CD8-positive, alpha-beta memory T cell (primary cell): ENCODE results near the gene DGAT2. TPM values are rescaled to one million over a fixed set of nuclear protein-coding genes. Genes with fewer than 3 reads are reported as not detected.

Experiments used
- CTCF ChIA-PET: fragments of 350-600 bp; sonication (Branson Sonifier 250); formaldehyde crosslinking; loops from one replicate; lab custom pipeline; 2021; ENCODE audit warnings: antibody characterized with exemption; lab: Charles Lee
- POLR2A ChIA-PET: fragments of 350-600 bp; sonication (Branson Sonifier 250); formaldehyde crosslinking; loops from one replicate; lab custom pipeline; 2021; ENCODE audit warnings: antibody characterized with exemption; lab: Charles Lee
- DNase-seq, 5 donors: peaks; one replicate each; pipeline versions ENCODE4 v3.0.0 to v3.0.0-alpha.2; 2020 to 2022; ENCODE audit warnings: mixed read lengths in 1 of 5
- H3K27ac ChIP-seq: one replicate; pipeline ENCODE4 v1.7.0; 2013; ENCODE audit warnings: low read depth, mild to moderate bottlenecking, low read length, moderate library complexity
- H3K27me3 ChIP-seq: 2 replicates; pipeline ENCODE4 v1.7.0; 2013; ENCODE audit warnings: low read length, mild to moderate bottlenecking; ENCODE audit not compliant: insufficient read depth, poor library complexity, severe bottlenecking
- H3K36me3 ChIP-seq: 2 replicates; pipeline ENCODE4 v1.7.0; 2013; ENCODE audit warnings: mild to moderate bottlenecking, low read length, moderate library complexity; ENCODE audit not compliant: insufficient read depth
- H3K4me1 ChIP-seq: 2 replicates; pipeline ENCODE4 v1.7.0; 2013; ENCODE audit warnings: mild to moderate bottlenecking, low read length, moderate library complexity; ENCODE audit not compliant: insufficient read depth
- H3K4me3 ChIP-seq: 2 replicates; pipeline ENCODE4 v1.7.0; 2013; ENCODE audit warnings: mild to moderate bottlenecking, low read length
- H3K9me3 ChIP-seq: 2 replicates; pipeline ENCODE4 v1.7.0; 2013; ENCODE audit warnings: mild to moderate bottlenecking, low read length
- H3K27ac Mint-ChIP-seq, 8 donors: one replicate each; pipeline ENCODE4 v1.8.0; 2020 to 2021; ENCODE audit warnings: mixed read lengths in 8 of 8, mild to moderate bottlenecking in 6 of 8, inconsistent platforms in 3 of 8, moderate library complexity in 3 of 8
- H3K27me3 Mint-ChIP-seq, 2 donors: one replicate each; pipeline ENCODE4 v1.8.0; 2020 to 2021; ENCODE audit warnings: mixed read lengths in 2 of 2, mild to moderate bottlenecking in 1 of 2, moderate library complexity in 1 of 2
- H3K36me3 Mint-ChIP-seq, 3 donors: one replicate each; pipeline ENCODE4 v1.8.0; 2020 to 2021; ENCODE audit warnings: mixed read lengths in 3 of 3, inconsistent platforms in 1 of 3, mild to moderate bottlenecking in 1 of 3
- H3K4me1 Mint-ChIP-seq, 3 donors: one replicate each; pipeline ENCODE4 v1.8.0; 2020 to 2021; ENCODE audit warnings: mixed read lengths in 3 of 3, inconsistent platforms in 1 of 3, mild to moderate bottlenecking in 1 of 3
- H3K4me3 Mint-ChIP-seq, 7 donors: one replicate each; pipeline ENCODE4 v1.8.0; 2020 to 2021; ENCODE audit warnings: mixed read lengths in 7 of 7, mild to moderate bottlenecking in 6 of 7, moderate library complexity in 4 of 7, inconsistent platforms in 2 of 7
- H3K9me3 Mint-ChIP-seq, 5 donors: one replicate each; pipeline ENCODE4 v1.8.0; 2020 to 2022; ENCODE audit warnings: mixed read lengths in 5 of 5, mild to moderate bottlenecking in 3 of 5, moderate library complexity in 2 of 5, inconsistent platforms in 1 of 5
- polyA plus RNA-seq: library from polyadenylated mRNA; unstranded; fragments of 300-500 nt; fragmentation: Illumina TruSeq; gene quantifications from one replicate; pipeline ENCODE4 v1.2.3, GENCODE V29; 2021
- total RNA-seq, 2 experiments: library from RNA; stranded (reverse); gene quantifications; one replicate each; pipeline ENCODE4 v1.2.3, GENCODE V29; 2021

DGAT2 gene
- total and polyA plus RNA-seq, 3 experiments from 2014 or later, result 5.5 to 5.6 TPM; not detected in 1

- Mint-ChIP-seq H3K27ac (peak overlapping the region in 1 of 8 donors; percentile 69), H3K4me1 (peaks cover 20 to 63% (median 30%) of the 10 kb centered on the region in 3 donors), H3K9me3 (no peaks in the 10 kb centered on the region), H3K27me3 (no peaks in the 10 kb centered on the region), H3K36me3 (peaks cover 0 to 25% (median 6%) of the 10 kb centered on the region in 3 donors), H3K4me3 (no peak overlapping the region)
- no peak for DNase-seq
- no peak overlapping the region for H3K27ac ChIP-seq
- H3K27me3 ChIP-seq, result no peaks in the 10 kb centered on the region
- H3K36me3 ChIP-seq, result no peaks in the 10 kb centered on the region
- POLR2A ChIA-PET, result no interaction called here
- H3K9me3 ChIP-seq, result no peaks in the 10 kb centered on the region
- no peaks in the 10 kb centered on the region for H3K4me1 ChIP-seq
- no peak overlapping the region for H3K4me3 ChIP-seq
- CTCF ChIA-PET, result interaction anchor here (1.5 kb wide), 1 partner anchor 20 kb away, joined by 4 read pairs; no protein-coding TSS in a partner anchor
Observed at GRCh38 chr11:75834728-75835127, 66.2 kb downstream of the DGAT2 start.

- Mint-ChIP-seq H3K9me3 (no peaks in the 10 kb centered on the region), H3K4me3 (no peak overlapping the region), H3K27me3 (no peaks in the 10 kb centered on the region), H3K27ac (peak overlapping the region in 2 of 8 donors; percentile 5 to 55), H3K36me3 (peaks cover 0 to 18% (median 4%) of the 10 kb centered on the region in 3 donors), H3K4me1 (peaks cover 18 to 63% (median 33%) of the 10 kb centered on the region in 3 donors)
- no peaks in the 10 kb centered on the region for H3K4me1 ChIP-seq
- H3K27ac ChIP-seq, result no peak overlapping the region
- ChIA-PET CTCF (interaction anchor here (0.7 kb wide), 1 partner anchor 24 kb away, joined by 3 read pairs; no protein-coding TSS in a partner anchor), POLR2A (no interaction called here)
- no peaks in the 10 kb centered on the region for H3K9me3 ChIP-seq
- H3K36me3 ChIP-seq, result no peaks in the 10 kb centered on the region
- H3K4me3 ChIP-seq, result no peak overlapping the region
- DNase-seq, result no peak
- no peaks in the 10 kb centered on the region for H3K27me3 ChIP-seq
Observed at GRCh38 chr11:75836417-75836816, 67.8 kb downstream of the DGAT2 start.

- Mint-ChIP-seq H3K36me3 (peaks cover 0 to 19% (median 4%) of the 10 kb centered on the region in 3 donors), H3K27me3 (no peaks in the 10 kb centered on the region), H3K4me1 (peaks cover 17 to 47% (median 29%) of the 10 kb centered on the region in 3 donors), H3K4me3 (no peak overlapping the region), H3K9me3 (no peaks in the 10 kb centered on the region), H3K27ac (no peak overlapping the region)
- H3K9me3 ChIP-seq, result no peaks in the 10 kb centered on the region
- no peaks in the 10 kb centered on the region for H3K36me3 ChIP-seq
- no peaks in the 10 kb centered on the region for H3K27me3 ChIP-seq
- no peaks in the 10 kb centered on the region for H3K4me1 ChIP-seq
- no peak for DNase-seq
- ChIA-PET POLR2A (no interaction called here), CTCF (no interaction called here)
- H3K27ac ChIP-seq, result no peak overlapping the region
- H3K4me3 ChIP-seq, result no peak overlapping the region
Observed at GRCh38 chr11:75839851-75840250, 71.3 kb downstream of the DGAT2 start.

- peaks cover 19 to 46% (median 26%) of the 10 kb centered on the region in 3 donors for H3K4me1 Mint-ChIP-seq
- H3K9me3 Mint-ChIP-seq, result peaks cover 0 to 3% (median 0%) of the 10 kb centered on the region in 5 donors
- Histone ChIP-seq H3K4me3 (no peak overlapping the region), H3K4me1 (no peaks in the 10 kb centered on the region), H3K36me3 (no peaks in the 10 kb centered on the region), H3K9me3 (no peaks in the 10 kb centered on the region), H3K27ac (no peak overlapping the region), H3K27me3 (no peaks in the 10 kb centered on the region)
- H3K4me3 Mint-ChIP-seq, result no peak overlapping the region
- H3K36me3 Mint-ChIP-seq, result peaks cover 0 to 19% (median 4%) of the 10 kb centered on the region in 3 donors
- ChIA-PET POLR2A (no interaction called here), CTCF (interaction anchor here (1.2 kb wide), 1 partner anchor 27 kb away, joined by 3 read pairs; no protein-coding TSS in a partner anchor)
- no peaks in the 10 kb centered on the region for H3K27me3 Mint-ChIP-seq
- no peak for DNase-seq
- H3K27ac Mint-ChIP-seq, result peak overlapping the region in 1 of 8 donors; percentile 52
Observed at GRCh38 chr11:75840522-75840921, 71.9 kb downstream of the DGAT2 start.

- Histone ChIP-seq H3K9me3 (no peaks in the 10 kb centered on the region), H3K4me1 (no peaks in the 10 kb centered on the region), H3K4me3 (no peak overlapping the region), H3K27ac (no peak overlapping the region), H3K27me3 (no peaks in the 10 kb centered on the region), H3K36me3 (no peaks in the 10 kb centered on the region)
- Mint-ChIP-seq H3K4me3 (no peak overlapping the region), H3K36me3 (peaks cover 0 to 19% (median 4%) of the 10 kb centered on the region in 3 donors), H3K27ac (peak overlapping the region in 1 of 8 donors; percentile 27), H3K27me3 (no peaks in the 10 kb centered on the region), H3K4me1 (peaks cover 20 to 47% (median 26%) of the 10 kb centered on the region in 3 donors), H3K9me3 (peaks cover 0 to 3% (median 0%) of the 10 kb centered on the region in 5 donors)
- DNase-seq, result no peak
- POLR2A ChIA-PET, result no interaction called here
- CTCF ChIA-PET, result no interaction called here
Observed at GRCh38 chr11:75841739-75842138, 73.2 kb downstream of the DGAT2 start.

GRCh38 chr11:75845324-75845723 is 76.7 kb downstream of the DGAT2 start:
- no peak overlapping the region for H3K4me3 Mint-ChIP-seq
- Histone ChIP-seq H3K9me3 (no peaks in the 10 kb centered on the region), H3K36me3 (no peaks in the 10 kb centered on the region), H3K27ac (no peak overlapping the region), H3K27me3 (no peaks in the 10 kb centered on the region), H3K4me3 (no peak overlapping the region), H3K4me1 (peaks cover 5% of the 10 kb centered on the region)
- DNase-seq, result no peak
- H3K4me1 Mint-ChIP-seq, result peaks cover 22 to 49% (median 40%) of the 10 kb centered on the region in 3 donors
- no peak overlapping the region for H3K27ac Mint-ChIP-seq
- ChIA-PET CTCF (interaction anchor here (1.2 kb wide), 1 partner anchor 28 kb away, joined by 3 read pairs; no protein-coding TSS in a partner anchor), POLR2A (no interaction called here)
- peaks cover 0 to 6% (median 4%) of the 10 kb centered on the region in 3 donors for H3K36me3 Mint-ChIP-seq
- H3K9me3 Mint-ChIP-seq, result peaks cover 0 to 3% (median 0%) of the 10 kb centered on the region in 5 donors
- no peaks in the 10 kb centered on the region for H3K27me3 Mint-ChIP-seq

GRCh38 chr11:75849894-75850293 is 81.3 kb downstream of the DGAT2 start:
- H3K36me3 ChIP-seq, result no peaks in the 10 kb centered on the region
- Mint-ChIP-seq H3K9me3 (peaks cover 0 to 3% (median 0%) of the 10 kb centered on the region in 5 donors), H3K4me1 (peaks cover 21 to 50% (median 36%) of the 10 kb centered on the region in 3 donors), H3K27me3 (no peaks in the 10 kb centered on the region), H3K27ac (peak overlapping the region in 1 of 8 donors; percentile 40), H3K36me3 (peaks cover 3 to 25% (median 5%) of the 10 kb centered on the region in 3 donors), H3K4me3 (no peak overlapping the region)
- H3K4me1 ChIP-seq, result peaks cover 8% of the 10 kb centered on the region
- ChIA-PET POLR2A (no interaction called here), CTCF (no interaction called here)
- H3K4me3 ChIP-seq, result no peak overlapping the region
- no peak overlapping the region for H3K27ac ChIP-seq
- no peaks in the 10 kb centered on the region for H3K9me3 ChIP-seq
- no peak for DNase-seq
- no peaks in the 10 kb centered on the region for H3K27me3 ChIP-seq

- Histone ChIP-seq H3K4me1 (peaks cover 8% of the 10 kb centered on the region), H3K27me3 (no peaks in the 10 kb centered on the region), H3K9me3 (no peaks in the 10 kb centered on the region), H3K4me3 (no peak overlapping the region), H3K27ac (no peak overlapping the region), H3K36me3 (no peaks in the 10 kb centered on the region)
- peaks cover 7 to 33% (median 8%) of the 10 kb centered on the region in 3 donors for H3K36me3 Mint-ChIP-seq
- no peak overlapping the region for H3K4me3 Mint-ChIP-seq
- peaks cover 24 to 46% (median 36%) of the 10 kb centered on the region in 3 donors for H3K4me1 Mint-ChIP-seq
- DNase-seq, result no peak
- POLR2A ChIA-PET, result no interaction called here
- CTCF ChIA-PET, result no interaction called here
- H3K27ac Mint-ChIP-seq, result peak overlapping the region in 3 of 8 donors; percentile 7 to 39 (median 24)
- no peaks in the 10 kb centered on the region for H3K9me3 Mint-ChIP-seq
- no peaks in the 10 kb centered on the region for H3K27me3 Mint-ChIP-seq
Observed at GRCh38 chr11:75850787-75851186, 82.2 kb downstream of the DGAT2 start.
